ENCODE data around the gene ECHS1.

The ECHS1 gene

DNA sequence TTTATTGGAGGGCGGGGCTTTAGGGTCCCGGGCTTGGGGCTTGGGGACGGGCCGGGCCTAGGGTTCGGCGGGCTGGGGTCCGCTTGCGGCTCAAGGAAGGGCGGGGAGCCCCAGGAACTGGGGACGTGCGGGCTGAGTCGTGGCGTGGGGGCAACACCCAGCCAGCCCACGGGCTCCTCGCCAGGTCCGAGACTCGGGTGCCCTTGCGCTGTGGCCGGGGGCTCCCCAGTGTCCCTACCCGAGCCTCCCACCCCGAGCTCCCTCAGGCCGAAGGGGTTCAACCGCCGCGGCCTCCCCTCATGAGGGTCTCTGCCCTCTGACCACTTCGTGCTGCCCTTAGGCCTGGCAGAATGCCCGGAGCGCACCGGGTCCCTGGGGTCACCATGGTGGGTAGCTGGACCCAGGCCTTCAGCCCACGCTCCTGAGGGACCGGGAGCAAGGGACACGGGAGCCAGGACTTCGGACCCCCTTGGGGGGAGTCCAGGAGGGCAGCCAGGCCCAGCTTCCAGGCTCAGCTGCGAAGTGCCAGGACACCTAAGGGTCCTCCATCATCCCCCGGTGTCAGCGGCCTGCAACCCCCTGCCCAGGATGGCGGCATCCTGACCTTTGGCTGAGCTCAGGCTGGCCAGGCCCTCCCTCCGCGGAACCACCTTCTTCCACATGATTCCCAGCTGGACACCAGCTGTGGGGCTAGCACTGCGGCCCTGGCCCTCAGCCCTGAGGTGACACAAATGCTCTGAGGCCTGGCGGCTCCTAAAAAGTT lies 14.8 kb downstream of the ECHS1 start:
- DNase-seq (ENCODE audit: low spot score): no peak

DNA sequence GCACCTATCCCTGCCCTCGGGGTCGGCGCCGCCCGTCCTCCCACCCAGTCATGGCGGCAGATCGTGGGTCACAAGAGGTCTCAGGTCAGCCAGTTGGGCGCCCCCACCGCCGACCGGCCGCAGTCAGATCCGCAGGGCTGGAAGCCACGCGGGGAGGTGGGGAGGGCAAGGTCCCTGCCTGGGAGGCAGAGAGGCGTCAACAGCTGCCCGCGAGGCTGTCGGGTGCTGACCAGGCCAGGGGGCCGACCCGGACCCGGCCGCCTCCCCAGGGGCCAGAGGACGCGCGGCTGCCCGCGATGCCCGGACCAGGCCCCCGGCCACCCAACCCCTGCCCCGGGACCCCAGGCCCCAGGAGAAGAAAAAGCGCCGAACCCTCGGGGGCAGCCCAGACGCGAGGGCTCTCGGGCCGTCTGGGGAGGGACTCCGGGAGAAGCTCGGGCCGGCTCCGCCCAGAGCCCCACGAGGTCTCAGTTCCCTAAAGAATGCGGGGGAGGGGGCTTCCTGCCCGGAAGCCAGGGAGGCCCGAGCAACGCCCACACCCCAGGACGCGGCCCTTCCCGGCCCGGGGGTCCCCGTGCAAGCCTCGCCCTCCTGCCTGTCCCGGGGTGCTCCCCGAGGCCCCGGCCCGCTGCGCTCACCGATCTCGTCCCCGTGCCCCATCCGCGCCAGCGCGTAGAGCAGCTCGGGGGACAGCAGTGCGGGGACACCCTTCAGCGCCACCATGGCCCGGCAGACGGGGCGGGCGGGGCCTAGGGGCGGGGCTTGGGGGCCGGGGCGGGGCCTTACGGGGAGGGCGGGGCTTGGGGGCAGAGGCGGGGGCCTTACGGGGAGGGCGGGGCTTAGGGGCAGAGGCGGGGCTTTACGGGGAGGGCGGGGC lies 15.6 kb downstream of the ECHS1 start, which contains the start of gene FUOM:
Gene FUOM, minus strand, starts transcription at position 735 of the 877 bp plus-strand sequence. Its CDS starts 12 bp downstream, at position 723.
- DNase-seq (ENCODE audit: low spot score): no peak

DNA sequence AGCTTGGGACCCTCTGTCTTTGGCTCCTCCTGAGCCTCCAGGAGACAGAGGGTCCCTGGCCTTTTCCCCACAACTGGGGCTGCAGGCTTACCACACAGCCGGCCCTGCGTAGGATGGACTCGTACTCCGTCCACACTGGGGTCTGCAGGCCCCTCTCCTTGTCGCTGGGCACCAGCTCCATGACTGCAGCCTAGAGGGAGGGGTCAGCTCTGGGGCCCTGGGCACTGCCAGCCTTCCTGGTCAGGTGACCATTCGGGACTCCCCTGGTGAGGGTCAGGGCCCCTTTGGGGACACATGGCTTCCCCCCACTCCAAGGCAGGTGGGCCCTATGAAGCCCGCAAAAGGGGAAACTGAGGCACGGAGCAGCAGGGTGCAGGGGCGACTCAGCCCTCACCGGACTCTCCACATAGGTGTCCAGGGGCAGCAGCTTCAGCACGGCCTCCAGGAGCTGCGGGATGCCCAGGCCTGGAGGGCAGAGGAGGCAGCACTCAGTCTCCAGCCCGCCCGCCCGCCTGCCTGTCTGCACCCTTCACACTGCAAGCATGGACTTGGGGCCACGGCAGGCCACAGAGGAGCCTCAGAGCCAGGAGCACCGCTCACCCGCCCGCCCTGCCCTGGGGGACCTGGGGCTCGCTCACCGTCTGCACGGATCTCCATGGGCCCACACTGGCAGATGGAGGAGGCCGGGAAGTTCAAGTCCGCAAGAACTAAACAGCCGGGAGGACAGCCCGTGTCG lies 16.4 kb downstream of the ECHS1 start:
- DNase-seq (ENCODE audit: low spot score): no peak

DNA sequence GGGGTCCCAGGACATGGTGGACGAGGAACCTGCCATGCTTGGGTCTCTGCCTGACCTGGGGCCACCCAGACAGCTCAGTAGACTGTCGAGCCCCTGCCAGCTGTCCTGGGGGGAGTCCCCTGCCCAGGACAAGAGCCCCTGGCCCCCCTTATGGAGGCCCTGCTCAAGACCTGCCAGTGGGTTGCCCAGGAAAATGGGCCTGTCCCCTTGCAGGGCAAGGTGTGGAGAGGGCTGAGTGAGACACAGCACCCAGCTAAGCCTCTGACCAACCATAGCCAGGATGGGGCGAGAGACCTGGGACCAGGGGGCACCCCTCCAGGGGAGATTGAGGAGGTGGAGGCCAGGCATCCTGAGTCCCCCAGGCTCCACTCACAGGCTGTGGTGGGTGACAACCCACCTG lies 17.2 kb downstream of the ECHS1 start:
- no peak for DNase-seq (ENCODE audit: low spot score)

DNA sequence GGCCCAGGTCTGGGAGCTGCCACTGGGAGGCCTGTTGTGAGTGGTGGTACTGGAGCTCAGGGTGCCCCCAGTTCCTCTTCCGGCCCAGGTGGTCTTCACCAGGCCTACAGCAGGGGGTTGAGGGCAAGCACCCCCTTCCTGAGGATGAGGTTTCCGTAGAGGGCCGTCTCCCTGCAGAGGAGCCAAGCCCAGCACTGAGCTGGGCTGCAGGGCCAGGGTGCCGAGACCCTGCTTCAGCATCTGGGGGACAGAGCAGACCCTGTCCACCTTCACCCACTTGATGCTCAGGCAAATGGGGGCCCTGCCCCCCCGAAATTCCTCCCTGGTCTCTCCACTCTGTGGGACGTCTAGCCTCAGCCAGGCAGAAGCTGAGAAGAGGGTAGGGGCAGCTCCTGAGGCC lies 17.9 kb downstream of the ECHS1 start:
- no peak for DNase-seq (ENCODE audit: low spot score)

DNA sequence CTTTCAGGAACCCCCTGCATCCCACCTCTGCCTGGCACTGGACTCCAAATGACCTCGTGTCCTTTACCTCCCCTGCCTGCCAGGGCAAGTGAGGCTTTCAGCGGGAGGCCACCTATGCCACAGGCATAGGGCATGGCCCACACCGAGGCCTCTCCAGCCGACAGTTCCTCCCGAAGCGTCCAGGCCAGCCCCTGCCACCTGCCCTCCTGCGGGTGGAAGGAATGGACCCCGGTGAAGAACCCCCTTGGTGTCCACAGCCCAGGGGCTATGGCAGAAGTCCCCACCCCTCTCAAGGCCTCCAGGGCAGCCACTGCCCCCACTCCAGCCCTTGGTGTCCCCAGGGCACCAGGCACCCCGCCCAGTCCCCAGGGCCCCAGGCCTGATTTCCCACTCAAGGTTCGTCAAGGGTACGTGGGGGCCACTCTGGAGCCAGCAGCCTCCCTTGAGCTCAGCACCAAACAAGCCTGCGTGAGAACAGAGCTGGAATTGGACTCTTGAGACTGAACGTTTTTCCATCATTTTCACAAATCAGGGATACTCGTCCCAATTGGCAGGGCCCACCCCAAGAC lies 18.4 kb downstream of the ECHS1 start:
- DNase-seq (ENCODE audit: low spot score): no peak

DNA sequence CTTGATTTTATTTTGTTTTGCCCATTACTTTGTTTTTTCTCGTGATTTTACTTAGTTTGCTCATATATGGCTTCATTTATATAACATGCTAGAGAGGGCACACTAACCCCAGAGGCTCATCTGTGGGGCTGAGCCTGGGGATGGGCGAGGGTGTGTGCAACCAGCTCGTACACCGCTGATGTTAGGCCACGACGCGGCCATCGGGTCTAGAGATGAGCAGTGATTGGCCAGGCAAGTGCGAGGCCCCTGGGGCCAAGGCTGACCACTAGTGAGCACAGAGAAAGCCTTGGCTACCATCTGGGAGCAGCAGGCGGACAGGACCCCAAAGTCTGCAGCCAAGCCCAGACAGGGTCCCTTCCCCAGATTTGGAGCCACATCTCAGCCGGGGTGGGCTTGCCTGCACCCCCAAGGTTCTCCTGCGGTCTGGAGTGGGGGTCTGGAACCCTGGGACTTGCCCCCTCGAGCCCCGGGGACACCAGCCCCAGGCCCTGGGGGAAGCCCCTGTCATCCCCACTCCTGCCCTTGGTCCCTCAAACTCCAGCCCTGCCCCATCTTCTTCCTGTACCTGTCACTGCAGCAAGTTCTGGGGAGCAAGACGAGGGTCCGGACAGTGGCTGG lies 19.1 kb downstream of the ECHS1 start:
- DNase-seq (ENCODE audit: low spot score): no peak

DNA sequence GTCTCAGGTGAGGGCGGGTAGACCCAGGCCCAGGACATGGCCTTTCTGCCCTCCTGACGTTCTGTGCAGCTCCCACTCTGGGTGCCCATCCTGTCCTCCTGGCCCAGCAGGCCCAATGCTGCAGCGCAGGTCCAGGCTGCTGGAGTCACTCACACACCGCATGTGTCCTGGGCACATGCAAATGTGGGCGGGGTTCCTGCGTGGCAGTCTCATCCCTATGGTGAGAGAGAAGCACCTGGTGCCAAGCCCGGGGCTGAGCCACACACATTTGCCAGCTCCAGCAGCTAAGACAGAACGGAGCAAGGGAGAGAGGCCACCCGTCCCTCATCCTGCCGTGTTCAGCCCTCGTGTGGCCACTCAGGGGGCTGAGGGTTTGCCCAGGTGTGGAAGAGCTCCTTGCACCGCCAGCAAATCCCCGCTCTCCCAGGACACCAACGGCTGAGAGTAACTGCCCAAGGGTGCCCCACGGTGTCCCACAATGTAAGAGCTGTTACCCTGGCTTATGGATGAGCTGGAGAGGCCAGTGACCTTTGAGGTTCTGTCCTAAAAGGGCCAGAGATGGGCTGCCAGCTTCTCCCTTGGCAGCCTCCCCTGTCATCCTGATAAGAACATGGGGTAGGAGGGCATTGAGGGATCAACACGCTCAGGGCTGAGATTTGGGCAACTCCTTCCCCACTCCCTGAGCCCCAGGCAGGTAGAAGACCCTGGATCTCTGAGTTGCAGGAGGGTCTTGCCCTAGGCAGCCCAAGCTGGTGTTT lies 19.8 kb downstream of the ECHS1 start:
- DNase-seq (ENCODE audit: low spot score): no peak

DNA sequence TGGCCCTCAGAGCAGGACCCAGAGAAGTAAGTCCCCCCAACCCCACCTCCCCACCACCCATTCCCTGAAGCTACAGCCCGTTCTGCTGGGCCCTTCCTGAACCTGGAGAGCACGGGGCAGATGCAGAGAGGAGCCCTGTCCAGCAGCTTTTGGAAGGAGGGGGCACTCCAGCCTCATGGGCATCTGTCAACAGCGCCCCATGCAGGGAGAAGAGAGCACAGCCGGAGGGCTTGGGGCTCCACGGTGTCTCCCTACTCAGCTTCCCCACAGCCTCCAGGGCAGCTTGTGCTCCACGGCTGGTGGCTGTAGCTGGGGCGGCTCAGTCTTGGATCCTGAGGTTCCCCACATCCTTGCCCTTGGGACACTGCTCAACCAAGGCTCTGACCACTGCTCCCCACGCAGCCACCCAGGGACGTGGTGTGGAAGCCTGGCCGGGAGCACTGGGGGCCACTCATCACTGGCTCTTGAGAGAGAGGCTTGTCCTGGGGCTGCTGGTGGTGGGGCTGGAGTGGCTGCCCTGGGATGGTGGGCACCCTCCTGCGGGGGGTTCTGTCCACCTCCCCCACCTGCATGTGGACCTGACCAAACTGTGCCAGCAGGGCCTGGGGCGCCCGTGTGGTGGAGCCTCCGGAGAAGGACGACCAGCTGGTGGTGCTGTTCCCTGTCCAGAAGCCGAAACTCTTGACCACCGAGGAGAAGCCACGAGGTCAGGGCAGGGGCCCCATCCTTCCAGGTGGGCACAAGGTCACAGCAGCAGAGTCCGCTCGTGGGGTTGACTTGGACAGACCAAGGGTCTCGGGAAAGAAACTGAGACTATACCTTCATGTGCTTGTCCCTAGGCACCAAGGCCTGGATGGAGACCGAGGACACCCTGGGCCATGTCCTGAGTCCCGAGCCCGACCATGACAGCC lies 21.5 kb downstream of the ECHS1 start:
- DNase-seq (ENCODE audit: low spot score): no peak

DNA sequence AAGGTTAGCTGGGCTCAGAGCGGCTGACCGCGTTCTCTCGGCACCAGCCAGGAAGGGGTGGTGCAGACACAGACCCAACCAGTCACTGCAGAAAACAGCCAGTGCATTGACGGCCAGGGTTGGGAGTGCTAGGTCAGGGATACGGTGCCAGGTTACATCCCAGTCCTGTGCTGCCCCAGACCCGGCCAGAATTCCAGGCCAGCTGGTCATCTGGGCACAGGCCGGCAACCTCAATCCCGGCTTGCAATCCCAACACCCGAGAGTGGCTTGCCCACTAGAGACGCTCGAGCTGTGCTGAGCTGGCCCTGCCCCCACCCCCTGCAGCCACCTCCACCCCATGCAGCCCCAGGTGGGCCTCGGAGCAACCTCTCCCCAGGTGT lies 22.2 kb downstream of the ECHS1 start:
- DNase-seq (ENCODE audit: low spot score): no peak

DNA sequence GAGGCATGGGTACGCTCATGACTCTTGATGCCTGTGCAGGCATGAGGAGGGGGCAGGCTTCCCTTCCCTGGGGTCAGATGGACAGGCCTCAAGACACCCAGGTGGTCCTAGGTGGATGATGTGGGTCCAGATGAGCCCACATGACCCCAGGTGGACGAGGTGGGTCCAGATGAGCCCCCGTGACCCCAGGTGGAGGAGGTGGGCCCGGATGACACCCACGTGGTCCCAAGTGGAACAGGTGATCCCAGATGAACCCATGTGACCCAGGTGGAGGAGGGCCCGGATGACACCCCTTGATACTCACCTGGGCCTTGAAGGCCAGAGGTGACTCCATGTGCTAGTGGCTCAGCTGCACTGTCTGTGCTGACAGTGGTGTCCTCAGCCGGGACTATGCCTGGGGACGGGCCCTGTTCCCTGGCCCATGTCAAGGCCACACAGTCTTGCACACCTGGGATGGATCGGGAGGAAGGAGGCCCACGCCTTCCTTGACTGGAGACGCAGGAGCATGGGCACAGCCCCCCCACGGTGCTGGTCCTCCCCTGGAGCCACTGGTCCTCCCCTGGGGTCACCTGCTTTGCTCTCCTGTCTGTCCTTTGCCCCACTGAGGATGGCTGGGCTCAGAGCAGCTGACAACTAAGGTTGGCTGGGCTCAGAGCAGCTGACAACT lies 22.7 kb downstream of the ECHS1 start:
- DNase-seq (ENCODE audit: low spot score): no peak

DNA sequence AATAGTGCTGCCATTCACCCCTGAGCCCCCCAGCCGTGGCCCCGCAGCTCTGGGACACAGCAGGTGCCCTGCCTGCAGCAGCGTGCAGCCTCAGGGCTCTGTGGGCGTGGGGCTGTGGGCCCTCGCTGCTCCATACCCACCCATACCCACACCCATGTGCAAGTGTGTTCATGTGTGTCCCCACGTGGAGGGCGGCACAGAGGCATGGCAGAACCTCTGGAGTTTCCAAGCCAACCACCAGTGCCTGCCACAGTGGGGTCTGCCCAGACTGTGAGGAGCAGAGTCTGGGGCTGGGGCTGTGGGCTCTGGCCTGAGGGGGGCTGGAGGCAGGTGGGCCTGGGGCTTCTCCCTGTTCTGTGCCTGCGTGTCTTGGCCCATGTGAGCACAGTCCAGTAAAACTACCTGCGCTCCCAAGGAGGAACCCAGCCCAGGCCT lies 23.6 kb downstream of the ECHS1 start:
- DNase-seq (ENCODE audit: low spot score): no peak

DNA sequence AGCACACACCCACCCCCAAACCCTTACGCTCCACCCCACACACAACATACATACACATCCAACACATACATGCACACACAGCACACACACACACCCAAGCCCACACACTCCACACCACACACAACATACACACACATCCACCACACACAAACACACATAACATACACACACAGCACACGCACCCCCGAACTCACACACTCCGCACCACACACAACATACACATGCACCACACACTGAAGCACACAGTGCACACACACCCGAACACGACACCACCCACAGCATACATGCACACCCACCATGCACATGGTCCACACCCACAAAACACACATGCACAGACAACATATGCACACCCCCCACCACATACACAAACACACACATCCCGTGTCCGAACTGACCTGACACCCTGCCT lies 24.0 kb downstream of the ECHS1 start:
- no peak for DNase-seq (ENCODE audit: low spot score)

DNA sequence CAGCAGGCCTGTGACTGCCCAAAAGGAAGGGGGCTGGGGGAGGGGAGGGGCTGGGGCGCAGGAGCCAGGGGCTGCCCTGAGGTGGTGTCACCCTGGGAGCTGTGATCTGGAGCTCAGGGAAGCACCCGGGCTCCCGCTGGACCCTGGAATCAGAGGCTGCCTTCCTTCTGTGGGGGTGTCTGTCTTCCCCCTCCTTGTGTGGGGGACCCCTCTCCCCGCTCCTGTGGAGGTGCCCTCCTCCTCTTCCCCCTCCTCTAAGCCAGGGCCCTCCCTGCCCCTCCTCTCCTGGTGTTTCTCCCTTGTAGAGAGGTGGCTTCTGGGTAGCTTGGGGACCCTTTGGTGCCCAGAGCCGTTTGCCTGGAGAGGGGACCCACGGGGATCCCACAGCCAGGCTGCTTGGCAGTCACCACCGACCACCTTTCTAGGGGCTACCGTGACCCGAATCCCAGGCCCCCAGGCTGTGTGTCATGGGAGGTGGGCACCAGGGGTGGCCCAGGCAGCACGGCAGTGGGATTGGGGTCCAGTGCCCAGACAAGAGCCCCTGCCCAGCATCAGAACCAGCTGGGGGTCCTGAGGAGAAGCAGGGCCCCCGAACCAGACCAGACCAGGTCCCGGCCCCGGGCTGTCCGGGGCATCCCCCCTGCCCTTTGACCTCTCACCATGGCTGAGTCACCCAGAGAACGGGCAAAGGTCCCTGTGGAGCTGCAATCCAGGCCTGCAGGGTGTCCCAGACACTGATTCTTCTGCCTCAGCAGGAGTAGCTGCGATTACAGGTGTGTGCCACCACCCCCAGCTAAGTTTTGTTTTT lies 25.2 kb downstream of the ECHS1 start:
- DNase-seq (ENCODE audit: low spot score): no peak

DNA sequence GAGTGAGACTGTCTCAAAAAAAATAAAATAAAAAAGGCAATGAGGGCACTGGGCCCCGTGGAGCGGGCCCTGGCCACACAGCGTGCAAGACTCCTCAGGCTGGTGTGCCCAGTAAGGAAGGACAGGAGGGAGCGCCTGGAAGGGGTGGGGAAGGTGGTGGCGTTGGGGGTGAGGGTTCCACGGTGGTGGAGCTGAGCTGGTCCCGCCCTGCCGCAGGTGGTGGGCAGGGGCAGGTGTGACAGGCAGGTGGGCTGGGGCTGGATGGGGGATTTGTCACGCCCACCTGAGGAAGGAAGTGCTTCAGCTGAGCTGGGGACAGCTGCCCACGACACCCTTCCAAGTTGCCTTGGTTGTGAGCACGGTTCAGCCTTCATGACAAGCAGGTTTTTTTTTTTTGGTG lies 26.7 kb downstream of the ECHS1 start:
- no peak for DNase-seq (ENCODE audit: low spot score)

DNA sequence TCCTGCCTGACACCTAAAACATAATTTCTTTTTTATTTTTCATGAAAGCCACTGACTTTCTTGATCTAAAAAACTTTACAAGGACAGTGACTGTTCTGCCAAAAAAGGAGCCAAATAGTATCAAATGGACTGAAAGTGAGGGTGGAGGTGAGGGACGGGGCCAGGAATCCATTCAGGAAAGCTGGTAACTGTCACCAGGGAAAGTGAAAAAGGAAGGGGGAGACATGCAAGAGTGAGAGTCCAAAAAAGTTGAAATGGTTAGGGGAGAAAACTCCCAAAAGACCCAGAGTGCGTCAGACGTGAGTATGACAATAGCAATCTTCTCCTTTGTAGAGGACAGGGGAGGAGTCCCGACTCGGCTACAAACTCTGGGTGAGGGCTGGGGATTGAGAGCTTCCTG lies 28.9 kb downstream of the ECHS1 start:
- no peak for DNase-seq (ENCODE audit: low spot score)

DNA sequence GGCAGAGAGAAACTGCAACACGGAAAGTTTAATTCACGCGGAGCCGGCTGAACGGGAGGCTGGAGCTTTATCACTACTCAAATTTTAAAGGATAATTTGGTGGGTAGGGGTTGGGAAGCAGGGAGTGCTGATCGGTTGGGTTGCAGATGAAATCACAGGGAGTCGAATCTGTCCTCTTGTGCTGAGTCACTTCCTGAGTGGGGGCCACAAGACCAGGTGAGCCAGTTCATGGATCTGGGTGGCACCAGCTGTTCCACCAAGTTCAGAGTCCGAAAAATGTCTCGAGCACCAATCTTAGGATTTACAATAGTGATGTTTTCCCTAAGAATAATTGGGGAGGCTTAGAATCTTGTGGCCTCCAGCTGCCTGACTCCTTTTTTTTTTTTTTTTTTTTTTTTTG lies 29.6 kb downstream of the ECHS1 start:
- no peak for DNase-seq (ENCODE audit: low spot score)

DNA sequence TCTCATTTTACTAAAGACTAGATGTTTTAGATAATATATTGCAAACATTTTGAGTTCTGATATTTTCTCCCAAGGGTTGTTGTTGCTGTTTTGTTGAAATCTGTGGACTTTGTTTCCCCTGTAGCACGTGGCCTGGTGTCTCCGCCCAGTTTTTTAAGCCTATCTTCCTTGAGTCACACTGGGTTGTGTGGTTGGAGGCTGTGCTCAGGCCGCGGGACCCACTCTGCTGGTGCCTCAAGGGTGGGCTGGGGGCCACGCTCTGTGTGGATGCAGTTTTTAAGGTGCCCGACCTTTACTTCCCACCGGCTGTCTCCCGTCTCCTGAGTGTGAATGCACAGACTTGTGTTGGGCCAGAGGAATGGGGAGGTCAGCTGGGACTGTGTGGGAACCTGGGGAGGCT lies 30.2 kb downstream of the ECHS1 start:
- DNase-seq (ENCODE audit: low spot score): no peak

DNA sequence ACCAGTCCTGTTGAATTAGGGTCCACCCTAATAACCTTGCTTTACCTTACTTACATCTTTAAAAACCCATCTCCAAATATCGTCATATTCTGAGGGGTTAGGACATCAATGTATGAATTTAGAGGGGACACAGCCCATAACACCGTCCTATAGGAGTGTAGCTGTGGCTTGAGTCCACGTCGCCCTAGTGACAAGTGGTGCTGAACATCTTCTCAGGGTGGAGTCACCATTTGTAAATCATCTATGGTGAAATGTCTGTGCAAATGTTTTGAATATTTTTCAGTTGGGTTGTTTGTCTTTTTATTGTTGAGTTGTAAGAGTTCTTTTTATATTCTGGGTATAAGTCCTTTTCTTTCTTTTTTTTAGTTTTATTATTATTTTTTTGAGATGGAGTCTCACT lies 31.2 kb downstream of the ECHS1 start:
- DNase-seq (ENCODE audit: low spot score): no peak

All from putamen (tissue), 1 donor.